ENCODE results near the gene UBE2E2. TPM values are rescaled to one million over a fixed set of nuclear protein-coding genes. Genes with fewer than 3 reads are reported as not detected.

Gene UBE2E2
- total and polyA plus RNA-seq, 3 experiments from 2014 or later = 0.86 to 8.0 (median 0.92) TPM

GRCh38 chr3:23275814-23276213, 72.7 kb downstream of the UBE2E2 start:
- H3K36me3 ChIP-seq (ENCODE audit: insufficient read depth, low read length) = no peaks in the 10 kb centered on the region
- no peak overlapping the region for H3K27ac Mint-ChIP-seq
- POLR2A ChIA-PET = no interaction called here

GRCh38 chr3:23276913-23277658, 74.0 kb downstream of the UBE2E2 start:
- no peaks in the 10 kb centered on the region for H3K36me3 Mint-ChIP-seq
- no peak overlapping the region for H3K27ac Mint-ChIP-seq
- no peaks in the 10 kb centered on the region for H3K27me3 Mint-ChIP-seq
- CTCF ChIA-PET = no interaction called here
- H3K4me1 ChIP-seq (ENCODE audit: insufficient read depth, low read length) = no peaks in the 10 kb centered on the region
- H3K9me3 Mint-ChIP-seq = no peaks in the 10 kb centered on the region
- H3K4me1 Mint-ChIP-seq = no peaks in the 10 kb centered on the region
- H3K9me3 ChIP-seq (ENCODE audit: low read length) = no peaks in the 10 kb centered on the region
- no peak overlapping the region for H3K4me3 Mint-ChIP-seq
- no peak overlapping the region for H3K4me3 ChIP-seq (ENCODE audit: low read length)
- no peak for DNase-seq
- no peak overlapping the region for H3K27ac ChIP-seq (ENCODE audit: low read depth, low read length)
- no peaks in the 10 kb centered on the region for H3K36me3 ChIP-seq (ENCODE audit: insufficient read depth, low read length)
- POLR2A ChIA-PET = no interaction called here
- no peaks in the 10 kb centered on the region for H3K27me3 ChIP-seq (ENCODE audit: insufficient read depth, low read length, poor library complexity, severe bottlenecking)

More at GRCh38 chr3:23275814-23276213, 72.7 kb downstream of the UBE2E2 start:
- Mint-ChIP-seq H3K27me3 (no peaks in the 10 kb centered on the region), H3K4me3 (no peak overlapping the region), H3K9me3 (no peaks in the 10 kb centered on the region), H3K36me3 (no peaks in the 10 kb centered on the region), H3K4me1 (no peaks in the 10 kb centered on the region)
- H3K4me1 ChIP-seq (ENCODE audit: insufficient read depth, low read length) = no peaks in the 10 kb centered on the region
- CTCF ChIA-PET = no interaction called here
- DNase-seq = no peak
- H3K9me3 ChIP-seq (ENCODE audit: low read length) = no peaks in the 10 kb centered on the region
- H3K4me3 ChIP-seq (ENCODE audit: low read length) = no peak overlapping the region
- no peak overlapping the region for H3K27ac ChIP-seq (ENCODE audit: low read depth, low read length)
- no peaks in the 10 kb centered on the region for H3K27me3 ChIP-seq (ENCODE audit: insufficient read depth, low read length, poor library complexity, severe bottlenecking)

- Mint-ChIP-seq H3K4me3 (no peak overlapping the region), H3K4me1 (no peaks in the 10 kb centered on the region), H3K27me3 (no peaks in the 10 kb centered on the region), H3K9me3 (peaks cover 0 to 4% (median 0%) of the 10 kb centered on the region in 5 donors), H3K27ac (no peak overlapping the region), H3K36me3 (no peaks in the 10 kb centered on the region)
- CTCF ChIA-PET = no interaction called here
- Histone ChIP-seq H3K27ac (ENCODE audit: low read depth, low read length) (no peak overlapping the region), H3K27me3 (ENCODE audit: insufficient read depth, low read length, poor library complexity, severe bottlenecking) (no peaks in the 10 kb centered on the region), H3K9me3 (ENCODE audit: low read length) (no peaks in the 10 kb centered on the region), H3K4me3 (ENCODE audit: low read length) (no peak overlapping the region), H3K36me3 (ENCODE audit: insufficient read depth, low read length) (no peaks in the 10 kb centered on the region), H3K4me1 (ENCODE audit: insufficient read depth, low read length) (no peaks in the 10 kb centered on the region)
- POLR2A ChIA-PET = no interaction called here
- DNase-seq = no peak
Observed at GRCh38 chr3:23277688-23278087, 74.6 kb downstream of the UBE2E2 start.

GRCh38 chr3:23283625-23284024, 80.5 kb downstream of the UBE2E2 start:
- Histone ChIP-seq H3K9me3 (ENCODE audit: low read length) (no peaks in the 10 kb centered on the region), H3K4me1 (ENCODE audit: insufficient read depth, low read length) (no peaks in the 10 kb centered on the region), H3K27ac (ENCODE audit: low read depth, low read length) (no peak overlapping the region), H3K27me3 (ENCODE audit: insufficient read depth, low read length, poor library complexity, severe bottlenecking) (no peaks in the 10 kb centered on the region), H3K36me3 (ENCODE audit: insufficient read depth, low read length) (no peaks in the 10 kb centered on the region), H3K4me3 (ENCODE audit: low read length) (no peak overlapping the region)
- ChIA-PET CTCF (no interaction called here), POLR2A (no interaction called here)
- Mint-ChIP-seq H3K9me3 (peaks cover 4 to 20% (median 11%) of the 10 kb centered on the region in 5 donors), H3K27me3 (peaks cover 0 to 1% of the 10 kb centered on the region in 2 donors), H3K27ac (no peak overlapping the region), H3K36me3 (no peaks in the 10 kb centered on the region), H3K4me3 (no peak overlapping the region), H3K4me1 (no peaks in the 10 kb centered on the region)
- no peak for DNase-seq

- Histone ChIP-seq H3K27me3 (ENCODE audit: insufficient read depth, low read length, poor library complexity, severe bottlenecking) (no peaks in the 10 kb centered on the region), H3K4me3 (ENCODE audit: low read length) (no peak overlapping the region), H3K9me3 (ENCODE audit: low read length) (no peaks in the 10 kb centered on the region), H3K4me1 (ENCODE audit: insufficient read depth, low read length) (no peaks in the 10 kb centered on the region), H3K27ac (ENCODE audit: low read depth, low read length) (no peak overlapping the region), H3K36me3 (ENCODE audit: insufficient read depth, low read length) (no peaks in the 10 kb centered on the region)
- H3K4me3 Mint-ChIP-seq = no peak overlapping the region
- H3K9me3 Mint-ChIP-seq = peaks cover 4 to 15% (median 15%) of the 10 kb centered on the region in 5 donors
- peaks cover 0 to 1% of the 10 kb centered on the region in 2 donors for H3K27me3 Mint-ChIP-seq
- H3K4me1 Mint-ChIP-seq = no peaks in the 10 kb centered on the region
- no peak for DNase-seq
- CTCF ChIA-PET = no interaction called here
- no peak overlapping the region for H3K27ac Mint-ChIP-seq
- H3K36me3 Mint-ChIP-seq = no peaks in the 10 kb centered on the region
- POLR2A ChIA-PET = no interaction called here
Observed at GRCh38 chr3:23288286-23288685, 85.2 kb downstream of the UBE2E2 start.

GRCh38 chr3:23288715-23289114, 85.6 kb downstream of the UBE2E2 start:
- H3K36me3 ChIP-seq (ENCODE audit: insufficient read depth, low read length) = no peaks in the 10 kb centered on the region
- no peaks in the 10 kb centered on the region for H3K27me3 ChIP-seq (ENCODE audit: insufficient read depth, low read length, poor library complexity, severe bottlenecking)
- CTCF ChIA-PET = no interaction called here
- no peaks in the 10 kb centered on the region for H3K36me3 Mint-ChIP-seq
- POLR2A ChIA-PET = no interaction called here
- H3K27ac Mint-ChIP-seq = no peak overlapping the region
- no peaks in the 10 kb centered on the region for H3K4me1 ChIP-seq (ENCODE audit: insufficient read depth, low read length)
- no peak overlapping the region for H3K27ac ChIP-seq (ENCODE audit: low read depth, low read length)
- H3K9me3 ChIP-seq (ENCODE audit: low read length) = no peaks in the 10 kb centered on the region
- no peak for DNase-seq
- H3K4me3 ChIP-seq (ENCODE audit: low read length) = no peak overlapping the region
- no peaks in the 10 kb centered on the region for H3K4me1 Mint-ChIP-seq
- H3K9me3 Mint-ChIP-seq = peaks cover 4 to 15% (median 15%) of the 10 kb centered on the region in 5 donors
- H3K27me3 Mint-ChIP-seq = peaks cover 0 to 1% of the 10 kb centered on the region in 2 donors
- no peak overlapping the region for H3K4me3 Mint-ChIP-seq

- H3K4me1 Mint-ChIP-seq = no peaks in the 10 kb centered on the region
- H3K27ac Mint-ChIP-seq = no peak overlapping the region
- no peak overlapping the region for H3K4me3 Mint-ChIP-seq
- ChIA-PET POLR2A (no interaction called here), CTCF (no interaction called here)
- Histone ChIP-seq H3K36me3 (ENCODE audit: insufficient read depth, low read length) (no peaks in the 10 kb centered on the region), H3K4me3 (ENCODE audit: low read length) (no peak overlapping the region), H3K27me3 (ENCODE audit: insufficient read depth, low read length, poor library complexity, severe bottlenecking) (no peaks in the 10 kb centered on the region), H3K4me1 (ENCODE audit: insufficient read depth, low read length) (no peaks in the 10 kb centered on the region), H3K27ac (ENCODE audit: low read depth, low read length) (no peak overlapping the region), H3K9me3 (ENCODE audit: low read length) (no peaks in the 10 kb centered on the region)
- peaks cover 0 to 11% (median 8%) of the 10 kb centered on the region in 5 donors for H3K9me3 Mint-ChIP-seq
- H3K36me3 Mint-ChIP-seq = no peaks in the 10 kb centered on the region
- no peak for DNase-seq
- H3K27me3 Mint-ChIP-seq = peaks cover 0 to 1% of the 10 kb centered on the region in 2 donors
Observed at GRCh38 chr3:23292432-23292831, 89.3 kb downstream of the UBE2E2 start.

GRCh38 chr3:23294770-23295387, 91.8 kb downstream of the UBE2E2 start:
- POLR2A ChIA-PET = no interaction called here
- Mint-ChIP-seq H3K4me1 (no peaks in the 10 kb centered on the region), H3K27ac (no peak overlapping the region), H3K4me3 (no peak overlapping the region), H3K36me3 (no peaks in the 10 kb centered on the region), H3K27me3 (no peaks in the 10 kb centered on the region), H3K9me3 (peaks cover 0 to 4% (median 1%) of the 10 kb centered on the region in 5 donors)
- no peak overlapping the region for H3K27ac ChIP-seq (ENCODE audit: low read depth, low read length)
- no peaks in the 10 kb centered on the region for H3K36me3 ChIP-seq (ENCODE audit: insufficient read depth, low read length)
- H3K27me3 ChIP-seq (ENCODE audit: insufficient read depth, low read length, poor library complexity, severe bottlenecking) = no peaks in the 10 kb centered on the region
- H3K9me3 ChIP-seq (ENCODE audit: low read length) = no peaks in the 10 kb centered on the region
- H3K4me1 ChIP-seq (ENCODE audit: insufficient read depth, low read length) = no peaks in the 10 kb centered on the region
- DNase-seq = no peak
- CTCF ChIA-PET = no interaction called here
- no peak overlapping the region for H3K4me3 ChIP-seq (ENCODE audit: low read length)
